ENCODE measurements around the gene KCNJ16. TPM values are rescaled to one million over a fixed set of nuclear protein-coding genes. Genes with fewer than 3 reads are reported as not detected.

The KCNJ16 gene
- total and polyA plus RNA-seq, 4 donors: 0.31 to 3.3 (median 0.67) TPM

DNA sequence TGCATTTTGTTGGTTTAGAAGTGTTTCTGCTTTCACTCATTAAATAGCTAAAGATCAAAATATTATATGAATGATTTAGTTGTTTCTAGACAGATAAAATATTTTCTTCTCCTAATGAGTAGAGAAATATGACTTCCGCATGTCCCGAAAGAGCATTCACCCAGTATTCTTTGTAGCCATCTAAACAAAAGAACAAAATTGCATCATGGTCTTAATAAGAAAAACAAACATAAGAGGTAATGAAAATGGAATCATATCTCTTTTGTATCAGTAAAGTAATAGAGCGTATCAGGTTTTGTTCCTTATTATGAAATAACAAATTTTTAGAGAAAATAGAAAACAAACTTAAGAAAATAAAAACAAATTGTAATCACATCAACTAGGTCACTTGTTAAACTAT is 78.2 kb downstream of the KCNJ16 start:
- WGBS: 92% methylated on average over 3 of the region's 3 CpGs

DNA sequence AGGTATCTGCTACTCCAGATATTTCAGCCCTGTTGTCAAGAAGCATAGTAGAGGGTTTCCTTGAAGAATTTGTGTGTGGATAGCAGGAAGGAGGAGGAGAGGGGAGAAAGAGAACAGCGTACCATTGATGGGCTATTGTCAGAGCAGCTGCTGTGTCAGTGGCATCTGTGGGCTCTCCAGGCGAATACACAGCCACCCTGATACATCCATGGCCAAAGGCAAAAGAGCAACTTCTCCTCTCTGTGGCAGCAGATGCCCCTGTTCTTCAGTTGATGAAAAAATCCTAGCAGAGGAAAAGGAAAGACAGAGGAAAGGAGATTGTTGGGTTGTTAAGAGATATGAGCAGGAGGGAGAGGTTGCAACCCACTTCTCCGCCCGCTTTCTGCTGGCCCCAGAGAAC is 82.1 kb downstream of the KCNJ16 start:
- DNase-seq (ENCODE audit: low spot score): no peak
- H3K27me3 ChIP-seq (ENCODE audit: control insufficient read depth in 4 of 4, insufficient read depth in 4 of 4, low read length in 3 of 4): peaks cover 0 to 3% (median 0%) of the 10 kb centered on the region in 4 donors
- WGBS: 90% methylated on average over 4 of the region's 4 CpGs
- no peaks in the 10 kb centered on the region for H3K4me1 ChIP-seq (ENCODE audit: control insufficient read depth in 4 of 4, insufficient read depth in 4 of 4, low read length in 3 of 4)
- H3K9ac ChIP-seq (ENCODE audit: low read depth in 1 of 2, low read length in 2 of 2): no peak overlapping the region
- H3K27ac ChIP-seq (ENCODE audit: low read depth in 1 of 2, low read length in 2 of 2): no peak overlapping the region
- no peak overlapping the region for H3K4me3 ChIP-seq (ENCODE audit: low read depth in 1 of 3, low read length in 3 of 3)
- TF ChIP-seq, protein P1, sequence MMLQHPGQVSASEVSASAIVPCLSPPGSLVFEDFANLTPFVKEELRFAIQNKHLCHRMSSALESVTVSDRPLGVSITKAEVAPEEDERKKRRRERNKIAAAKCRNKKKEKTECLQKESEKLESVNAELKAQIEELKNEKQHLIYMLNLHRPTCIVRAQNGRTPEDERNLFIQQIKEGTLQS (IDR thresholded peaks at IDR 0.05): no peak
- TF ChIP-seq TAF1 (conservative IDR thresholded peaks at IDR 0.05) (no peak), FOXA2 (IDR thresholded peaks at IDR 0.05) (no peak), RXRA (IDR thresholded peaks at IDR 0.05) (no peak), YY1 (IDR thresholded peaks at IDR 0.05) (no peak), EGR1 (IDR thresholded peaks at IDR 0.05; ENCODE audit: low read depth in 2 of 2) (no peak), HNF4G (IDR thresholded peaks at IDR 0.05) (no peak), JUND (IDR thresholded peaks at IDR 0.05) (no peak)
- TF ChIP-seq, protein P2, sequence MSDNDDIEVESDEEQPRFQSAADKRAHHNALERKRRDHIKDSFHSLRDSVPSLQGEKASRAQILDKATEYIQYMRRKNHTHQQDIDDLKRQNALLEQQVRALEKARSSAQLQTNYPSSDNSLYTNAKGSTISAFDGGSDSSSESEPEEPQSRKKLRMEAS (IDR thresholded peaks at IDR 0.05): no peak
- TF ChIP-seq, protein P3, sequence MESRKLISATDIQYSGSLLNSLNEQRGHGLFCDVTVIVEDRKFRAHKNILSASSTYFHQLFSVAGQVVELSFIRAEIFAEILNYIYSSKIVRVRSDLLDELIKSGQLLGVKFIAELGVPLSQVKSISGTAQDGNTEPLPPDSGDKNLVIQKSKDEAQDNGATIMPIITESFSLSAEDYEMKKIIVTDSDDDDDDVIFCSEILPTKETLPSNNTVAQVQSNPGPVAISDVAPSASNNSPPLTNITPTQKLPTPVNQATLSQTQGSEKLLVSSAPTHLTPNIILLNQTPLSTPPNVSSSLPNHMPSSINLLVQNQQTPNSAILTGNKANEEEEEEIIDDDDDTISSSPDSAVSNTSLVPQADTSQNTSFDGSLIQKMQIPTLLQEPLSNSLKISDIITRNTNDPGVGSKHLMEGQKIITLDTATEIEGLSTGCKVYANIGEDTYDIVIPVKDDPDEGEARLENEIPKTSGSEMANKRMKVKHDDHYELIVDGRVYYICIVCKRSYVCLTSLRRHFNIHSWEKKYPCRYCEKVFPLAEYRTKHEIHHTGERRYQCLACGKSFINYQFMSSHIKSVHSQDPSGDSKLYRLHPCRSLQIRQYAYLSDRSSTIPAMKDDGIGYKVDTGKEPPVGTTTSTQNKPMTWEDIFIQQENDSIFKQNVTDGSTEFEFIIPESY (IDR thresholded peaks at IDR 0.05): no peak
- TF ChIP-seq, protein P4, sequence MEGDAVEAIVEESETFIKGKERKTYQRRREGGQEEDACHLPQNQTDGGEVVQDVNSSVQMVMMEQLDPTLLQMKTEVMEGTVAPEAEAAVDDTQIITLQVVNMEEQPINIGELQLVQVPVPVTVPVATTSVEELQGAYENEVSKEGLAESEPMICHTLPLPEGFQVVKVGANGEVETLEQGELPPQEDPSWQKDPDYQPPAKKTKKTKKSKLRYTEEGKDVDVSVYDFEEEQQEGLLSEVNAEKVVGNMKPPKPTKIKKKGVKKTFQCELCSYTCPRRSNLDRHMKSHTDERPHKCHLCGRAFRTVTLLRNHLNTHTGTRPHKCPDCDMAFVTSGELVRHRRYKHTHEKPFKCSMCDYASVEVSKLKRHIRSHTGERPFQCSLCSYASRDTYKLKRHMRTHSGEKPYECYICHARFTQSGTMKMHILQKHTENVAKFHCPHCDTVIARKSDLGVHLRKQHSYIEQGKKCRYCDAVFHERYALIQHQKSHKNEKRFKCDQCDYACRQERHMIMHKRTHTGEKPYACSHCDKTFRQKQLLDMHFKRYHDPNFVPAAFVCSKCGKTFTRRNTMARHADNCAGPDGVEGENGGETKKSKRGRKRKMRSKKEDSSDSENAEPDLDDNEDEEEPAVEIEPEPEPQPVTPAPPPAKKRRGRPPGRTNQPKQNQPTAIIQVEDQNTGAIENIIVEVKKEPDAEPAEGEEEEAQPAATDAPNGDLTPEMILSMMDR (IDR thresholded peaks at IDR 0.05; ENCODE audit: low read depth, low read length, missing input control): no peak
- H3K9me3 ChIP-seq (ENCODE audit: control insufficient read depth in 4 of 4, low read length in 3 of 4): no peaks in the 10 kb centered on the region
- no peaks in the 10 kb centered on the region for H3K36me3 ChIP-seq (ENCODE audit: control insufficient read depth in 4 of 4, insufficient read depth in 3 of 4, low read depth in 1 of 4, low read length in 3 of 4)

More for the DNA sequence above, 78.2 kb downstream of the KCNJ16 start:
- H3K36me3 ChIP-seq (ENCODE audit: control insufficient read depth in 4 of 4, insufficient read depth in 3 of 4, low read depth in 1 of 4, low read length in 3 of 4): no peaks in the 10 kb centered on the region
- H3K9ac ChIP-seq (ENCODE audit: low read depth in 1 of 2, low read length in 2 of 2): no peak overlapping the region
- no peak for DNase-seq (ENCODE audit: low spot score)
- no peak overlapping the region for H3K27ac ChIP-seq (ENCODE audit: low read depth in 1 of 2, low read length in 2 of 2)
- no peaks in the 10 kb centered on the region for H3K9me3 ChIP-seq (ENCODE audit: control insufficient read depth in 4 of 4, low read length in 3 of 4)
- H3K27me3 ChIP-seq (ENCODE audit: control insufficient read depth in 4 of 4, insufficient read depth in 4 of 4, low read length in 3 of 4): no peaks in the 10 kb centered on the region
- H3K4me1 ChIP-seq (ENCODE audit: control insufficient read depth in 4 of 4, insufficient read depth in 4 of 4, low read length in 3 of 4): no peaks in the 10 kb centered on the region
- H3K4me3 ChIP-seq (ENCODE audit: low read depth in 1 of 3, low read length in 3 of 3): no peak overlapping the region
- TF ChIP-seq YY1 (IDR thresholded peaks at IDR 0.05) (no peak), JUND (IDR thresholded peaks at IDR 0.05) (no peak), NR2F2 (IDR thresholded peaks at IDR 0.05) (no peak)
- TF ChIP-seq, protein P1 (IDR thresholded peaks at IDR 0.05): no peak

DNA sequence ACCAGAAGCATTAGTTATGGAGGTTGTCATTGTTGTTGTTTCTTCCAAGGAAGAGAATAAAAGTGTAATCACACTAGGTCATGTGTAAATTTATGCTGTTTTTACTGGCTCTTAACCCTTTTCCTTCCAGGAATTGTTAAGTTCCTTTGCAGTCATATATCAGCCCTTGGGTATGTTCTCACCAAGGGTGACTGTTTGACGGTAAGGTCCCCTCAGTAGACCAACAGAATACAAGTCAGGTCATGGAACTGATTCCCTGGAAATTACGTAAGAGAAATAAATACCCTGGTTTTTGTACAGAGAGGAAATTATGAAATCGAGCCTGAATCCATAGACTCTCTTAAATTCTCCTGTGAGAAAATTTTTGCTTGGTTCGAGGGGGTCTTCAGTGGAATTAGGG is 83.2 kb downstream of the KCNJ16 start:
- TF ChIP-seq TAF1 (conservative IDR thresholded peaks at IDR 0.05) (no peak), JUND (IDR thresholded peaks at IDR 0.05) (no peak), FOXA1 (IDR thresholded peaks at IDR 0.05) (no peak), SP1 (IDR thresholded peaks at IDR 0.05) (no peak), HNF4A (conservative IDR thresholded peaks at IDR 0.05) (no peak), GABPA (IDR thresholded peaks at IDR 0.05 in 1 of 2, conservative IDR thresholded peaks at IDR 0.05 in 1 of 2) (no peak), NR2F2 (IDR thresholded peaks at IDR 0.05) (no peak), YY1 (IDR thresholded peaks at IDR 0.05) (no peak)
- TF ChIP-seq, protein P5, sequence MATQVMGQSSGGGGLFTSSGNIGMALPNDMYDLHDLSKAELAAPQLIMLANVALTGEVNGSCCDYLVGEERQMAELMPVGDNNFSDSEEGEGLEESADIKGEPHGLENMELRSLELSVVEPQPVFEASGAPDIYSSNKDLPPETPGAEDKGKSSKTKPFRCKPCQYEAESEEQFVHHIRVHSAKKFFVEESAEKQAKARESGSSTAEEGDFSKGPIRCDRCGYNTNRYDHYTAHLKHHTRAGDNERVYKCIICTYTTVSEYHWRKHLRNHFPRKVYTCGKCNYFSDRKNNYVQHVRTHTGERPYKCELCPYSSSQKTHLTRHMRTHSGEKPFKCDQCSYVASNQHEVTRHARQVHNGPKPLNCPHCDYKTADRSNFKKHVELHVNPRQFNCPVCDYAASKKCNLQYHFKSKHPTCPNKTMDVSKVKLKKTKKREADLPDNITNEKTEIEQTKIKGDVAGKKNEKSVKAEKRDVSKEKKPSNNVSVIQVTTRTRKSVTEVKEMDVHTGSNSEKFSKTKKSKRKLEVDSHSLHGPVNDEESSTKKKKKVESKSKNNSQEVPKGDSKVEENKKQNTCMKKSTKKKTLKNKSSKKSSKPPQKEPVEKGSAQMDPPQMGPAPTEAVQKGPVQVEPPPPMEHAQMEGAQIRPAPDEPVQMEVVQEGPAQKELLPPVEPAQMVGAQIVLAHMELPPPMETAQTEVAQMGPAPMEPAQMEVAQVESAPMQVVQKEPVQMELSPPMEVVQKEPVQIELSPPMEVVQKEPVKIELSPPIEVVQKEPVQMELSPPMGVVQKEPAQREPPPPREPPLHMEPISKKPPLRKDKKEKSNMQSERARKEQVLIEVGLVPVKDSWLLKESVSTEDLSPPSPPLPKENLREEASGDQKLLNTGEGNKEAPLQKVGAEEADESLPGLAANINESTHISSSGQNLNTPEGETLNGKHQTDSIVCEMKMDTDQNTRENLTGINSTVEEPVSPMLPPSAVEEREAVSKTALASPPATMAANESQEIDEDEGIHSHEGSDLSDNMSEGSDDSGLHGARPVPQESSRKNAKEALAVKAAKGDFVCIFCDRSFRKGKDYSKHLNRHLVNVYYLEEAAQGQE (IDR thresholded peaks at IDR 0.05): no peak
- TF ChIP-seq, protein P2 (IDR thresholded peaks at IDR 0.05): no peak
- TF ChIP-seq, protein P4 (IDR thresholded peaks at IDR 0.05; ENCODE audit: low read depth, low read length, missing input control): no peak
- Histone ChIP-seq H3K9ac (ENCODE audit: low read depth in 1 of 2, low read length in 2 of 2) (no peak overlapping the region), H3K27me3 (ENCODE audit: control insufficient read depth in 4 of 4, insufficient read depth in 4 of 4, low read length in 3 of 4) (peaks cover 0 to 3% (median 0%) of the 10 kb centered on the region in 4 donors), H3K4me1 (ENCODE audit: control insufficient read depth in 4 of 4, insufficient read depth in 4 of 4, low read length in 3 of 4) (no peaks in the 10 kb centered on the region), H3K9me3 (ENCODE audit: control insufficient read depth in 4 of 4, low read length in 3 of 4) (no peaks in the 10 kb centered on the region), H3K36me3 (ENCODE audit: control insufficient read depth in 4 of 4, insufficient read depth in 3 of 4, low read depth in 1 of 4, low read length in 3 of 4) (no peaks in the 10 kb centered on the region), H3K27ac (ENCODE audit: low read depth in 1 of 2, low read length in 2 of 2) (no peak overlapping the region), H3K4me3 (ENCODE audit: low read depth in 1 of 3, low read length in 3 of 3) (no peak overlapping the region)
- DNase-seq (ENCODE audit: low spot score): no peak
- WGBS: 69% methylated on average over 4 of the region's 4 CpGs
